GM11168 (cell line): ENCODE measurements around the gene CD151.

ENCODE experiments used
- in situ Hi-C: fragments of 300-500 bp; cut with MboI; formaldehyde crosslinking; loops from one replicate; pipeline ENCODE4 v1.12.0; 2022; ENCODE audit warnings: low sequenced_read_pairs; ENCODE audit not compliant: unreplicated experiment

The CD151 gene

DNA sequence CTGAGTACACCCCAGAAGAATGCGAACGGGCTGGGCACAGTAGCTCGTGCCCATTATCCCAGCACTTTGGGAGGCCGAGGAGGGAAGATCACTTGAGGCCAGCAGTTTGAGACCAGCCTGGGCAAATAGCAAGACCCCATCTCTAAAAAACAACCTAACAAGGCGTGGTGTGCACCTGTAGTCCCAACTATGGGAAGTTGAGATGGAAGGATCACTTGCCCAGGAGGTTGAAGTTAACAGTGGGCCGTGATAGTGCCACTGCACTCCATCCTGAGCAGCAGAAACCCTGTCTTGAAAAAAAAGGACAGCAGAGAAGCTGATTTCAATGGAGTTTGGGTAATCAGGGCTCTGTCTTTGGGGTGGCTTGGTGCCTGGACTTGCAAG lies 19.7 kb upstream of the CD151 start:
- in situ Hi-C loops = no loop called here

- in situ Hi-C loops = no loop called here
Measured at GRCh38 chr11:813456-814096, 19.2 kb upstream of the CD151 start.

- in situ Hi-C loops = no loop called here
Measured at GRCh38 chr11:815675-816432, 16.9 kb upstream of the CD151 start.

DNA sequence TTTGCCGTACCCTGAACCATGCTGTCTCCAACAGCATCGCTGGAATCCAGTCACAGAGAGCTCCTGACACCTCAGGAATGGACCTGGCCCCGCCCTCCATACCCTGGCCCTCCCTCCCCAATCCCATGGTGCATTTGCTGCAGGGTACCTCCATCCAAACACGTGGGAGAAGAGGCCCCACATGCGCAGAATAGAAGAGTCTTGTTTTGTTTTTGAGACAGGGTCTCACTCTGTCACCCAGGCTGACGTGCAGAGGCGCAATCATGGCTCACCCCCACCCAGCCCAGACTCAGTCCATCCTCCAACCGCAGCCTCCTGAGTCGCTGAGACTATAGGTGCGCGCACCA lies 16.3 kb upstream of the CD151 start:
- in situ Hi-C loops = no loop called here

DNA sequence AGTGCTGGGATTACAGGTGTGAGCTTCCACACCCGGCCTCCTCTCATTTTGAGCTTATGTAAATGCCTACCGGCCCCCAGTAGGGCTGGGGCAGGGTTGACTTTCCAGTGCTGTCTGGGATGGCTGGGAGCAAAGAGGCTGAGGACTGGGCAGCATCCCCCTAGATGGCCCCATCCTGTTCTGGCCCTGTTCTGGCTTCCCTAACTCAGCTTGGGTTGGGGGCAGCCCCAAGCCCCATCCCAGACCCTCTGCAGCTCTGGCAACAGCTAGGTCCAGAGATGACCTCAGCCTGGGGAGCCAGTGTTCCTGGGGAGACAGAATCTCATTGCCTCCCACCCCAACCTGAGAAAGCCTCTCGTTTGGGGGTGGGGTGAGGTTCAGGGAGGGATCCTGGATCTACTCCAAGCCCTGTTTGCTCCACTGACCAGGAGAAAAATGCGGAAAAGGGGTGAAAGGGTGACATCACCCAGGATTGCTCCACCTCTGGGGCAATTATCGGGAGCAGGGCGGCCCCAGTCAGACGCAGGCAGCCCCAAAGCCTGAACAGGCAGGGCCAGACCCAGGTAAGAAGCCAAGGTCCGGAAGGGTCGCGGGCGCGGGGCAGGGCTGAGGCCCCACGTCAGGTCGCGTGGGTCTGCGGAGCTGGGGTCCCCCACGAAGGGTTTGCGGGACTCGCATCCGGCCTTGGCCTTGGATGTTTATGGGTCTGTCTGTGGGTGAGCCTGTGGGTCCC lies 14.2 kb upstream of the CD151 start, which contains the start of gene PNPLA2:
TSS of gene PNPLA2 (plus strand) at position 519 of the 733 bp plus-strand sequence. CDS start 805 bp downstream, outside the sequence.
- in situ Hi-C loops = no loop called here

DNA sequence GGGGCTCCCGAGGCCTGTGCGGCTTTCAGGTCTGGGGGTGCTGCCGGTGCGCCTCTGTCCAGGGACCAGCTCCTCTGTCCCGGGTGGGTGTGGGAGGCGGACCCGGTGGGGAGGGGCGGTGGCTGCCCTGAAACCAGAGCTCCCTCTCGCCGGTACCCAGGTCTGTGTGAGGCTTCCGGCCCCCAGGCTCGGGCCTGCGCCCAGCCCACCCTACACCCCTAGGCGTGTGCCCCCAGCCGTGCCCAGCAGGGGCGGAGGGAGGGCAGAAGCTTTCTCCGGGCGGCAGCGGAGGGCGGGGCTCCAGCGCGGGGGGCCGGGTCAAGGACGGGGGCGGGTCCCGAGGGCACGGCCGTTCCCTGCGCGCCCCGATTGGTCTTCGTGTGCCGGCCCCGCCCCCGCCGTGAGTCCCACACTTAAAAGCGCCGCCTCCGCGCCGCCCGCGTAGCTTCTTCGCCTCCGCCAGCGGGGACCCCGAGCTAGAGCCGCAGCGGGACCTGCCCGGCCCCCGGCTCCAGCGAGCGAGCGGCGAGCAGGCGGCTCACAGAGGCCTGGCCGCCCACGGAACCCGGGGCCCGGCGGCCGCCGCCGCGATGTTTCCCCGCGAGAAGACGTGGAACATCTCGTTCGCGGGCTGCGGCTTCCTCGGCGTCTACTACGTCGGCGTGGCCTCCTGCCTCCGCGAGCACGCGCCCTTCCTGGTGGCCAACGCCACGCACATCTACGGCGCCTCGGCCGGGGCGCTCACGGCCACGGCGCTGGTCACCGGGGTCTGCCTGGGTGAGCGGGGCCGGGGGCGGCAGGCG lies 13.4 kb upstream of the CD151 start:
- in situ Hi-C loops = no loop called here

DNA sequence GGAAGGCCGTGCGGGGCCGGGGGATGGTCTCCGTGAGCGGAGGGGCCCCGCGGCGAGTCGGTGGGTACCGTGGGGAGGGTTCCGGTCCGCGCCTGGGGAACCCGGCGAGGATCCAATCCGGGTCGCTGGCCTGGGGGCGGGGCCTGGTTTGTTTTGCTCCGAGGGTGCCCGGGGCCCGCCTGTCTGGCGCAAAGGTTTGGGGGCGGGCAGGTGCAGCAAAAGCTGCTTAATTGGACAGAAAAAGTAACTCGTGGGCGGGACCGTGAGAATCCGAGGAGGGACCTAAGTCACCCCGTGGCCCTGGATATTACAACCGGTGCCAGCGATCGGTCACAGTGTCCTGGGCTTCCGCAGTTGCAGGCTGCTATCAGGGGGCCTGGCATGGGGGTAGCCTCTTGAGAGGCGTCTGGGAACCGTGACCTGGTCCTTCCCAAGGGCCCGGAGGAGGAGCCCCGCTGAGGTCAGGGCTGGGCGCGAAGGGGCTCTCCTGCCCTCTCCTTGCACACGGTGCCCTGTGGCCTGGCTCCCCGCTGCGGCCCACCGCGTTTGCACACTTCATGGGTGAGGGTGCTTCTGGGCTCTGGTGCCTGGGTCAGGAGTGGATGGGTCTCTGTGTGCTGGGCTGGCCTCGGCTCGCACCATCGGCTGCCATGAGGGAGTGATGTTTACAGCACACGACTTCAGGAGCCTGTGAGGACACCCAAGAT lies 12.7 kb upstream of the CD151 start:
- in situ Hi-C loops = no loop called here

DNA sequence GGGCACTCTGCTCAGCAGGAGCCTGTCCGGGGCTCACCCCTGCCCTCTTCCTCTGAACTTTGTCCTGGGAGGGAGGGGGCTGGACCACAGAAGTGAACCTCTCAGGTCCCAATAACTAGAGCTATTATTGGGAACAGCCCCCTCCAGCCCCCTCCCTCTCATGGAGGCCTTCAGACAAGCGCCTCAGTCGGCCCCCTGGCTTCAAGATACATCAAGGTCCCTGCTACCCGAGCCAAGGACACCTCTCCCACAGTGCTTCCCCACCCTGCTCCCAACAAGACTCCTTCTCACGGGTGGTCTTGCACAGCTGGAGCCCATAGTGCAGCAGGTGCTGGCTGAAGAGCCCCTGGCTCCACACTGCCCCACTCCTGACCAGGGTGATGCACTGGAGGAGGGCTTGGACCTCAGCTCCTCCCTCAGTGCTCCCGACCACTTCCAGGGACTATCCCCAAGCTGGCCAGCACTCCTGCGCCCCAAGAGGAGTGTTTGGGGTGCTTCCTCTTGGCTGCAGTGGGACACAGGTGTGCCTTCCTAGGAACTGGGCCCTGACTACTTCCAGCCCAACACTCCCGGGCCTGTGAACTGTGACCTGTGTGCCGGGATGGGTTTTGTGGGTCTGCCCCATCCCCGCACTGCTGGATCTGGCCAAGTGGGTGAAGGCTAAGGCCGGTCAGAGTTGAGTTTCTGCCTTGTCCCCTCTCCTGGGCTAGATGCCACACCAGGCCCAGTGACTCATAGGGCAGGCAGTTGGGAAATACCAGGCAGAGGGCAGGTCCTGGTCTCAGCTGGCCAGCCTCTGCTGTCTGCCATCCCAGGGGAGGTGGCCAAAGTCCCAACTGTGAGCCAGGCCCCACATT lies 11.9 kb upstream of the CD151 start:
- in situ Hi-C loops = no loop called here

DNA sequence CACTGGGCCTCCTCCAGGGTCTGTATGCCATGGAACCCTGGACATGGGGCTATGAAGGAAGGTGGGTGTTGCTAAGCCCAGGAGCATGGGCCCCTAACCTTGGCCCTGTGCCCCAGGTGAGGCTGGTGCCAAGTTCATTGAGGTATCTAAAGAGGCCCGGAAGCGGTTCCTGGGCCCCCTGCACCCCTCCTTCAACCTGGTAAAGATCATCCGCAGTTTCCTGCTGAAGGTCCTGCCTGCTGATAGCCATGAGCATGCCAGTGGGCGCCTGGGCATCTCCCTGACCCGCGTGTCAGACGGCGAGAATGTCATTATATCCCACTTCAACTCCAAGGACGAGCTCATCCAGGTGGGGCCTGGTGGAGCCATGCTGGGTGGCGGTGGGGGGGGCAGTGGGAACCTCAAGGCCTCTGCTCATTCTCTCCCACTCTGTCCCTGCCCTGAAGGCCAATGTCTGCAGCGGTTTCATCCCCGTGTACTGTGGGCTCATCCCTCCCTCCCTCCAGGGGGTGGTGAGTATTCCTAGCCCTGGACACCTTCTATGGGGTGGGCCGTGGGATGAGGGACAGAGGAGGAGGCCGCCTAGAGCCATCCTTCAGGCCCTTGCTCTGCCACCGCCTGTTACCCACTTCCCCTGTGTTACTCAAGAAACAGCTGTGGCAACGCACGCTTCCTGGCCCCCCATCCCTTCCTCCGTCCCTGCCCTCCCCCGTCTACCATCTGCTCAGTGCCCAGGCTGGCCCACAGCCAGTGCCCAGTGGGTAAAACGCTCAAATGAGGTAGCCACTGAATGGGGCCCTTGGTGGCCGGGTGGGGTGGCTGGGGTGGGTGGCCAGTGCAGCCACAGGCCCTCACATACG lies 11.0 kb upstream of the CD151 start:
- in situ Hi-C loops = no loop called here

DNA sequence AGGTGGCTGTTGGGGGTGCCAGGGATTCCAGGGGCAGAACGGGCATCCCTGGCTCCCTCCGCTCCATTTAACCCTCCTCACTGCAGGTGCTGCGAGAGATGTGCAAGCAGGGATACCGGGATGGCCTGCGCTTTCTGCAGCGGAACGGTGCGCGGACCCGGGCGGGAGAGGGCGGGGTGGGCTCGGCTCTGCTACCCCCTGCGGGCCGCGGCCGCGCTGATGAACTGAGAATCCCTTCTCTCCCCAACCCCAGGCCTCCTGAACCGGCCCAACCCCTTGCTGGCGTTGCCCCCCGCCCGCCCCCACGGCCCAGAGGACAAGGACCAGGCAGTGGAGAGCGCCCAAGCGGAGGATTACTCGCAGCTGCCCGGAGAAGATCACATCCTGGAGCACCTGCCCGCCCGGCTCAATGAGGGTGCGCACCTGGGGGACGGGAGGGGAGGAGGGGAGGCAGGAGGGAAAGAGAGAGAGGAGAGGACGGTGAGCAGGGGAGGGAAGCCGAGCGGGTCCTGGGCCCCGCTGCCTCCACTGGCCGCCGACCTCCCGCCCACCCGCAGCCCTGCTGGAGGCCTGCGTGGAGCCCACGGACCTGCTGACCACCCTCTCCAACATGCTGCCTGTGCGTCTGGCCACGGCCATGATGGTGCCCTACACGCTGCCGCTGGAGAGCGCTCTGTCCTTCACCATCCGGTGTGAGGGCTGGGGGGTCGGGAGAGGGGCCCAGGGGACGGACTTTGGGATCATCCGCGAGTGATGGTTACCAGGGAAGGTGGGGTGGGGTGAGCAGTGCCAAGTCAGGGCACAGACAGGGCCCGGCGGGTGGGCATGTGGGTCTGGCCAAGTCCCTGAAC lies 9.1 kb upstream of the CD151 start:
- in situ Hi-C loops = no loop called here

- in situ Hi-C loops = no loop called here
Measured at GRCh38 chr11:824292-824880, 8.4 kb upstream of the CD151 start.

DNA sequence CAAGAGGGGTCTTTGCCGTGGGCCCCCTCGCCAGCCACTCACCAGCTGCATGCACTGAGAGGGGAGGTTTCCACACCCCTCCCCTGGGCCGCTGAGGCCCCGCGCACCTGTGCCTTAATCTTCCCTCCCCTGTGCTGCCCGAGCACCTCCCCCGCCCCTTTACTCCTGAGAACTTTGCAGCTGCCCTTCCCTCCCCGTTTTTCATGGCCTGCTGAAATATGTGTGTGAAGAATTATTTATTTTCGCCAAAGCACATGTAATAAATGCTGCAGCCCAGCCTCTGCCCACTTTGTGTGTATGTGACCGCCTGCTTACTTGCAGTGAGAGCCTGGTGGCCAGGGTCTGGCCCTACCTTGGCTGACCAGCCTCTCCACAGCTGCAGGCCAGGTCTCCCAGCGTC lies 7.8 kb upstream of the CD151 start:
- in situ Hi-C loops = no loop called here

DNA sequence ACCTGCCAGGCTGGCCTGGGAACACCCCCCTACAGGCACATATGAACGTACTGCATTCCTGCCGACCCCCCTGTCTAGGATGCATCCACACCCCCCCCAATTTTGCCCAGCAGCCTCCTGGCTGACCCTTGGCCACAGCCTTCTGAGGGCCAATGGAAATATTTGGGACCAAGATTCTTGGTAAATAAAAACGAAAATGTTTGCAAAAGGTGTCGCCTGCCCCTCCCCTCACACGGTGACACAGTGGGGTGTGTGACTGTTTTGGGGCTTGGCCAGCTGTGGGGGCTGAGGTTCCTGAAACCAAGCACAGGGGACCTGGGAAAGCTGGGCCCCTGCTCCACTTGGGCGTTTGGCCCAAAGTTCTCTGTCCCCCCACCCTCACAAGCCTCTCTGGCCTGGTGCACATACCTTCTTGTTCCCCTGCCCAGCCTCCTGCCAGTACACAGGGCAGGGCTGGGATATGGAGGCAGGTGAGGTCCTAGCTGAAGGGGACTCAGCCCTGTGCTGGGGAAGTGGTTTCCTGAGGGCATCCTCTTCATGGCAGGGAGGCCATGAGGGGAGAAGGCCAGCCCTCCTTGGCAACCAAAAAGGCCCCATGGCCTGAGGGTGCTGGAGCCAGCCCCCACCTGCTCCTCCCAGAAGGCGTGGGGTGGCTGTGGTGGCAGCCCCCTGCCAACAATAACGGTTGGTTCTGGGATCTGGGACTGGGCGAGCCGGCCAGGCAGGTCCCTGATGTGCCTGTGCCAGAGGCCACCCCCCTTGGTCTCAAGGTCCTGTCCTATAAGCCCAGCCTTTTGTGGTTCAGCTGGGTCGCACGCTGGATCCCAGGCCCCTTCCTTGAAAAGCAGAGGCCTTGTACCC lies 7.2 kb upstream of the CD151 start:
- in situ Hi-C loops = no loop called here

- in situ Hi-C loops = no loop called here
Measured at GRCh38 chr11:826227-826621, 6.5 kb upstream of the CD151 start.

GRCh38 chr11:826836-827145 lies 6.0 kb upstream of the CD151 start:
- in situ Hi-C loops = no loop called here
